DMS79 (cell line): ENCODE data around the gene SLITRK3.
"Not testable (repeated sequence)": the region's sequence is repeated elsewhere in the genome, so short reads cannot be mapped to it uniquely, and the experiment has no call there.

Experiments
- DNase-seq: peaks from one replicate; lab custom pipeline; 2025; lab: John Stamatoyannopoulos, UW

SLITRK3 gene

GRCh38 chr3:165191491-165191890 is 4.7 kb downstream of the SLITRK3 start:
- DNase-seq: no peak

DNA sequence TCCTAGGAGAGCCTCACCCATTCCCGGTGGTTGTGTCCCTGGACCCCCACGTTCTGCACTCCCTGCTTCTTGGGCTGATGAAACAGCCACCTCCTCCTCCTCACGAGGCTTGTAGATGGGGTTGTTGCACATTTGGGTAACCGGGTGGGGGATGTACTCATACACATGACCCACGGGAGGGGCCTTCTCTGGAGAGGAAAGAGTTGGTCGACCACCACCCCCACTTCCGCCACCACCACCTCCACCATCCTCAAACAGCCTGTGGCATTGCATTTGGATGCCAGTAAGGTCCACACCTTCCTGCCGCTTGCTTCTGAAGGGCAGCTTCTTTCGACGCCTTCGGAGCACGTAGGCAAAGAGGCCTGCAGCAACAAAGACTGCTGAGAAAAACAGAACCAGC is 7.7 kb downstream of the SLITRK3 start:
- no peak for DNase-seq

- DNase-seq: no peak
Observed at GRCh38 chr3:165185707-165186327, 10.4 kb downstream of the SLITRK3 start.

GRCh38 chr3:165181556-165181955 is 14.6 kb downstream of the SLITRK3 start:
- DNase-seq: no peak

DNA sequence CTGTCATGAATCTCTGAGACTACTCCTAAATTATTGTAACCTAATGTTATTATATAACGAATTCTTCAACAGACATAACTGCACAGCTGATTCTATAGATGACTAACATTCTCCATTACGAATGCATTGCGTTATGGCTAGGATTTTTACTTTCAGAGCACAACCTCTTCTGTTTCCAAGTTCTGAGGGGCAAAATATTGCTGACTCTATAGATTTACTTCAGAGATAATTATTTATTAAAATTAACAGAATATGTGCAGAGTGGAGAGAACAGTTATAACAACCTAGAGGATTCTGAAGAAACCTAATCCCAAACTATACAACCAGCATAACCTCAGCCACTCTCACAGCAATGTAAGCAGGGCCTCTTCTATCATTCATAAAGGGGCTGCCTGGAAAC is 25.9 kb downstream of the SLITRK3 start:
- DNase-seq: no peak

DNA sequence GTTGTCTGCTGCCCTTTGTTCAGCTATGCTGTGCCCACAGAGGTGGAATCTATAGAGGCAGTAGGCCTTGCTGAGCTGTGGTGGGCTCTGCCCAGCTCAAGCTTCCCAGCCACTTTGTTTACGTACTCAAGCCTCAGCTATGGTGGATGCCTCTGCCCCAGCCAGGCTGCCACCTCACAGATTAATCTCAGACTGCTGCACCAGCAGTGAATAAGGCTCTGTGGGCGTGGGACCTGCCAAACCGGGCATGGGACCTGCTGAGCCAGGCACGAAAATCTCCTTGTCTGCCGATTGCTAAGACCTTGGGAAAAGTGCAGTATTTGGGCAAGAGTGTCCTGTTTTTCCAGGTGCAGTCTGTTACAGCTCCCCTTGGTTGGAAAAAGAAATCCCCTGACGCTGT is 26.8 kb downstream of the SLITRK3 start:
- DNase-seq: no peak

DNA sequence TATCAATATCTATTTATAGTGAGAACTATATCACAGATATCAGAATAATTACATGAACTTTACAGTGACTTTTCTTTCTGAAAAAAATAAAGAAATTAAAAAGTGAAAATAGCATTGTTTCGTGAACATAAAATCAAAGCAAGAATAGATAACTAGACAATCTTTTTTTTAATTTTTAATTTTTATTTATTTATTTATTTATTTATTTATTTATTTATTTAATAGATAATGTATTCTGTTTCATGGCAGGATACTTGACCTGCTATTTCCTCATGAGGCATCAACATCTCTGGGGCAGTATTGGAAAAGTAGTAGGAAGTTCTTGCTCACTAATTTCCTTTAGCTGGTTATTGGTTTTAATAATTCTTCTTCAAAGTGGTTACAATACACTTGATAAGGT is 33.3 kb downstream of the SLITRK3 start:
- DNase-seq: no peak

- no peak for DNase-seq
Observed at GRCh38 chr3:165159760-165160421, 36.3 kb downstream of the SLITRK3 start.

DNA sequence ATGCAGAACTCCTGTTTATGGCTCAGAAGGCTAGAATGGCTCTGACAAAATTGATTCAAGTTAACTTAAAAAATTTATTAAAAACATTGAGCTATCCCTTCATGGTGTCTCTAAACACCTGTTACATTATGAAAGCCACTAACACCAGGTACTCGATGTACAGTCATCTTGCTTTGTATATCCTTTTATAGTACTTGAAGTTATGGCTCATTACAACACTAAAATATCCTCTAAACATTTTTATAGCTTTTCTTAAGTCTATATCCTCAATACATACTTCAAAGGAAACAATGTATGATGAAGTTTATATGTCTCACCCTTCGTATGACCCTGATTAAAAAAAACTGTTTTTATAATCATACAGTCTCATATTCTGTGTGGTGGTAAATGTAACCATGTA is 38.2 kb downstream of the SLITRK3 start:
- DNase-seq: no peak

GRCh38 chr3:165156757-165157420 is 39.3 kb downstream of the SLITRK3 start:
- no peak for DNase-seq

DNA sequence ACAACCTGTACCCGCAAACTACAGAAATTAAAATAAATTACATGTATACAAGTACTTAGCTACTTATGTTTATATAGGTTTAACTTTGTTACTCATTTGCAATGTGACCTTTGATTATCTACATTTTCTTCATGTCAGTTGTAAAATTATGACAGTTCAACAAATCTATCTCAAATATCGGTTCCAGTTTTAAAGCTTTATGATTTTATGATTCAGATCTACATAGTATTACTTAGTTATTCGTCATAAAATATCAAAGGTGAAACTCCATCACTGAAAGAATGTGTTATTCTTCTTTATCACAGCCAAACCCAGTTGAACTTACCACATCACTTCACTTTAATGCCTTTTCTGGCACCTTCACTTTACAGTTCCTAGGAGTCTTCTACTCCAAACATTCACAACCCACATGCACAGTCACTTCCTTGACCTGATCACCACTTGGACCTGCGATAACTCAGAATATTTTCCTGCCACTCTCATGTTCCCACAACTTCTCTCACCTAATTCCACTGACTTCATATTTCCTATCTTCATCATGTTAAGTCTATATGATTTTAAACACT is 47.2 kb downstream of the SLITRK3 start:
- DNase-seq: no peak

- no peak for DNase-seq
Observed at GRCh38 chr3:165144271-165144670, 51.9 kb downstream of the SLITRK3 start.

GRCh38 chr3:165139918-165140317 is 56.3 kb downstream of the SLITRK3 start:
- DNase-seq: not testable (repeated sequence)
